NCI-H2081 treated with DMSO at 0.1 percent for 48 hours (cell line): ENCODE data around the gene POMZP3.
"Not testable (repeated sequence)": the region's sequence is repeated elsewhere in the genome, so short reads cannot be mapped to it uniquely, and the experiment has no call there.

Experiments used
- DNase-seq: peaks from one replicate; lab custom pipeline; 2025; lab: John Stamatoyannopoulos, UW

The POMZP3 gene

GRCh38 chr7:76586585-76587315 is 40.3 kb downstream of the POMZP3 start:
- not testable (repeated sequence) for DNase-seq

GRCh38 chr7:76583636-76584281 is 43.3 kb downstream of the POMZP3 start:
- not testable (repeated sequence) for DNase-seq

GRCh38 chr7:76582848-76583631 is 44.0 kb downstream of the POMZP3 start:
- not testable (repeated sequence) for DNase-seq

- not testable (repeated sequence) for DNase-seq
Observed at GRCh38 chr7:76575919-76576655, 51.0 kb downstream of the POMZP3 start.

GRCh38 chr7:76575431-76575830 is 51.6 kb downstream of the POMZP3 start:
- not testable (repeated sequence) for DNase-seq

DNA sequence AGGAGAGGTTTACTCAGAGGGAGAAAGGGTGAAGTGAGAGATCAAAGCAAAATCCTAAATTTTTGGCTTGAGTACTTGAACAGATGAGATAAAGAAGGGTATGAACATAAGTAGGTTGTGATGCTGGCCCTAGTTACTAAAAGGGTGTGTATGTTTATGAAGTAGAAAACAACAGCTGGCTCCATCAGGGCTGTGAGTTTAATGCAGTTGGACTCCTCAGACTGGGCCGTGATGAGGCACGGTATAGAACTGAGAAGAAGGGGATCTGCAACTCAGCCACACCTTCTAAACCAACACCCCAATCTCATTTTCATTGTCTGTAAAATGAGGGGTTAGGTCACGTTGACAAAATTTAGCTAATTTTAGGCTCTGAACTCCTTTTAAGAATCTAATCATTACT is 54.8 kb downstream of the POMZP3 start:
- not testable (repeated sequence) for DNase-seq

DNA sequence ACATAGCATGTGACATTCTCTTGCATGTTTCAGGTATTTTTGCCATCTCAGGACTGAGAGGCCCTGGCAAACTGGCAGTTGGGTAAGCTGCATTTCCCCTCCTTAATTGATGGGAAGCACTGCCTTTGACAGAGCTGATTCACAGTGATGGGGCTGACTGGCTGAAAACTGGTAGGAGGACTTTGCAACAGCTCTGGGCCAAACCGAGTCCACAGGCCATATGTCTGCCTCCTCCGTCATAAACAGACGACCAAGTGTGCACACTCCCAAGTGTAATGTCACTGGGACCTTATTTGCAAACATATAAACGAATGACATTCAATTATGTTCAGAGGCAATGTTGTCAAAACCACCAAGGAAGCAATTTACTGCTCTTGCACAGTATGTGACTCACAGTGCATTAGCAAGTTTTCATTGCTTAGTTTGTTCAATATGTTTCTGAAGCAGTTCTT is 56.7 kb downstream of the POMZP3 start:
- DNase-seq = not testable (repeated sequence)

DNA sequence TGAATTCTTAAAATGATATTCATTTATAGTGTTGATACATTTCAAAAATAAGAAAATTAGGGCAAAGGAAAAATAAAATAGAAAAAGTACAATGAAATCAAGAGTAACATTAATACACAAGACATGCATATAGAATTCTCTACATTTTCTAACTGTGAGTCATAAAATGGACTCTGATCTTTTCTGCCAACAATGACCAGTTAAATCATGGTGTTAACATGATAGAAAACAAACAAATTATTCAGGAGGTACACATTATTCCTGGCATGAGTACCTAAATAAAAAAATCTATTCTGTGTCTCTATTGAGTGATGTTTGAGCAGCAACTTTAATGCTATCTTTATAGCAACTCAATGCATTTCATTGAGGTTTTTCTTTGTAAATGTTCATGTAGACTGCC is 58.3 kb downstream of the POMZP3 start:
- peak; percentile 25 for DNase-seq

GRCh38 chr7:76567753-76568152 is 59.3 kb downstream of the POMZP3 start:
- DNase-seq = not testable (repeated sequence)

GRCh38 chr7:76567311-76567710 is 59.8 kb downstream of the POMZP3 start:
- not testable (repeated sequence) for DNase-seq

- not testable (repeated sequence) for DNase-seq
Observed at GRCh38 chr7:76565001-76565400, 62.1 kb downstream of the POMZP3 start.

GRCh38 chr7:76561342-76561741 is 65.7 kb downstream of the POMZP3 start:
- not testable (repeated sequence) for DNase-seq

DNA sequence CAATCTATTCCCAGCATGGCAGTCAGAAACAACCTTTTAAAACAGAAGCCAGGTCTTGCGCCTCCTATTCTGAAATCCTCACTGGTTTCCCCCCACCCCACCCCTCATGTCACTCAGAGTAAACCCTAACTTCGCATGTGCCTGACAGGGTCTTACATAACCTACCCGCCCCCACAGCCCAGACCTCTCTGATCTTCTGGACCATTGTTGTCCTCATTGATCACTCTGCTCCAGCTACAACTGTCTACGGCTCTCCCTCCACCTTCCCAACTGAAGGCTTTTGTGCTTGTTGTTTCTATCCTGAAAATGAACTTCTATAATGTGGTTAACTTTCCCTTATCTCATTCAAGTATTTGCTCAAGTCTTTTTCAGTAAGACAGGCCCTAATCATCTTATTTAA is 66.9 kb downstream of the POMZP3 start:
- not testable (repeated sequence) for DNase-seq
